OCI-LY1 (cell line): ENCODE data around the gene ARHGEF10L.

Experiments
- CTCF ChIP-seq: fragments of 200-600 bp; sonication (generic), shearing (Covaris generic); IDR thresholded peaks from 2 replicates; pipeline ENCODE4 v1.5.1; 2017; ENCODE audit warnings: mild to moderate bottlenecking, antibody characterized with exemption, low read length, moderate library complexity, mixed read lengths
- EZH2 ChIP-seq: fragments of 200-600 bp; sonication (generic), shearing (Covaris generic); IDR thresholded peaks from 2 replicates; pipeline ENCODE4 v1.8.0; 2017; ENCODE audit warnings: borderline replicate concordance, mixed run types, mild to moderate bottlenecking, antibody characterized with exemption, low read length, moderate library complexity, mixed read lengths

- TF ChIP-seq EZH2: no peak
- TF ChIP-seq CTCF: no peak
These were observed 199.6 kb downstream of the ARHGEF10L start for GRCh38 chr1:17739050-17739449.
